Type B pancreatic cell (in vitro differentiated cells): ENCODE results near the gene TMCO5A. TPM values are rescaled to one million over a fixed set of nuclear protein-coding genes. Genes with fewer than 3 reads are reported as not detected.
"Not testable (repeated sequence)": the region's sequence is repeated elsewhere in the genome, so short reads cannot be mapped to it uniquely, and the experiment has no call there.

Experiments used
- DNase-seq: peaks from one replicate; pipeline ENCODE4 v3.0.0; 2021; ENCODE audit warnings: mixed read lengths; ENCODE audit not compliant: unreplicated experiment; ENCODE audit errors: extremely low spot score
- H3K27ac Mint-ChIP-seq: 2 replicates; pipeline ENCODE4 v1.8.0; 2021; ENCODE audit warnings: mild to moderate bottlenecking, mixed read lengths
- H3K27me3 Mint-ChIP-seq: 2 replicates; pipeline ENCODE4 v1.8.0; 2021; ENCODE audit warnings: mixed read lengths
- H3K36me3 Mint-ChIP-seq: 2 replicates; pipeline ENCODE4 v1.8.0; 2021; ENCODE audit warnings: mixed read lengths
- H3K4me1 Mint-ChIP-seq: one replicate; pipeline ENCODE4 v1.8.0; 2021; ENCODE audit warnings: mixed read lengths; ENCODE audit not compliant: unreplicated experiment
- H3K4me3 Mint-ChIP-seq: 2 replicates; pipeline ENCODE4 v1.8.0; 2021; ENCODE audit warnings: mild to moderate bottlenecking, mixed read lengths
- H3K9me3 Mint-ChIP-seq: 2 replicates; pipeline ENCODE4 v1.8.0; 2021; ENCODE audit warnings: mixed read lengths
- total RNA-seq: library from RNA; stranded (reverse); gene quantifications from 2 replicates; pipeline ENCODE4 v1.2.1, GENCODE V29; 2021; ENCODE audit warnings: low replicate concordance
- TF ChIP-seq, protein P1 (sequence below): fragments of 200-600 bp; sonication (generic); conservative IDR thresholded peaks from 2 replicates; pipeline ENCODE4 v1.5.0; 2021; ENCODE audit warnings: antibody characterized with exemption, mild to moderate bottlenecking

Gene TMCO5A
- total RNA-seq, 1 donor from 2014 or later: not detected

DNA sequence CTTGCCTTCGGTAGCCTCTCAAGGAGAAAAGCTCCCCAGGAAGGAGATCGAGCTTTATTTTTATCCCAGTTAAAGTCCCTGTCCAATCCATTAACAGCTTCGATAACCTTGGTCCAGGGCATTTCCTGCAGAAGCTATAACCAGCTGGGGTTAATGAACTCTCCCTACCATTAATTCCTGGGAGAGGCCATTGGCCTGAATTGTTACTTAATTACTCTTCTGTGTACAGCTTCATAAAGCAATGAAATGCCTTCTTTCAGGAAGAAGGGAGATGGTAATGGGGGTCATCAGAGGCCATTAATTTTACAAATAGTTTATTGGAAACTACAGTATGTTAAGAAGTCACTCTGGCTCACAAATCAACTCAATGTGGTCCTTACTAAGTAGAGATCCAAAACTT, 1.9 kb upstream of the TMCO5A start:
- TF ChIP-seq, protein P1, sequence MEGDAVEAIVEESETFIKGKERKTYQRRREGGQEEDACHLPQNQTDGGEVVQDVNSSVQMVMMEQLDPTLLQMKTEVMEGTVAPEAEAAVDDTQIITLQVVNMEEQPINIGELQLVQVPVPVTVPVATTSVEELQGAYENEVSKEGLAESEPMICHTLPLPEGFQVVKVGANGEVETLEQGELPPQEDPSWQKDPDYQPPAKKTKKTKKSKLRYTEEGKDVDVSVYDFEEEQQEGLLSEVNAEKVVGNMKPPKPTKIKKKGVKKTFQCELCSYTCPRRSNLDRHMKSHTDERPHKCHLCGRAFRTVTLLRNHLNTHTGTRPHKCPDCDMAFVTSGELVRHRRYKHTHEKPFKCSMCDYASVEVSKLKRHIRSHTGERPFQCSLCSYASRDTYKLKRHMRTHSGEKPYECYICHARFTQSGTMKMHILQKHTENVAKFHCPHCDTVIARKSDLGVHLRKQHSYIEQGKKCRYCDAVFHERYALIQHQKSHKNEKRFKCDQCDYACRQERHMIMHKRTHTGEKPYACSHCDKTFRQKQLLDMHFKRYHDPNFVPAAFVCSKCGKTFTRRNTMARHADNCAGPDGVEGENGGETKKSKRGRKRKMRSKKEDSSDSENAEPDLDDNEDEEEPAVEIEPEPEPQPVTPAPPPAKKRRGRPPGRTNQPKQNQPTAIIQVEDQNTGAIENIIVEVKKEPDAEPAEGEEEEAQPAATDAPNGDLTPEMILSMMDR: no peak
- Mint-ChIP-seq H3K36me3 (no peaks in the 10 kb centered on the region), H3K4me3 (no peak overlapping the region), H3K9me3 (no peaks in the 10 kb centered on the region), H3K4me1 (peaks cover 17% of the 10 kb centered on the region), H3K27ac (no peak overlapping the region), H3K27me3 (no peaks in the 10 kb centered on the region)
- DNase-seq: no peak

DNA sequence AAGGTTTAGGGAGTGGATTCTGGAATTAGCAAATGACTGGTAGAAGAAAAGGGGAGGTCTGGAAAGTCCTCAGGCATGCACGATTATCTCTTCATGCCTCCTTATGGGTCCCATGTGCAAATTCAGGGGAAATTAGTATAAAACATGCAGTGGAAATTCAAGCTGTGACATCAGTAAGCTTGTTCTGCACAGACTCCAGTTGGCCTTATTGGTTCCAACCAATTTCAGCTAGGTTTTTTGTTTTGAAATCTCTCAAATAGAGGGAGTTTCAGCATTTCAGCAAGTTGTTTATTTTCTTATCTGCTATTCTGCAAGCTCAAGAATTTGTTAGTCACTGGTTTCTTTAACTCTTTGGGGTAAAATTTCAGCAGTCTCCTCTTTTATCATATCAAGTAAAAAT, 774 bp upstream of the TMCO5A start:
- Mint-ChIP-seq H3K36me3 (no peaks in the 10 kb centered on the region), H3K9me3 (no peaks in the 10 kb centered on the region), H3K4me3 (no peak overlapping the region), H3K4me1 (peaks cover 11% of the 10 kb centered on the region), H3K27ac (no peak overlapping the region), H3K27me3 (no peaks in the 10 kb centered on the region)
- no peak for DNase-seq
- TF ChIP-seq, protein P1: no peak

DNA sequence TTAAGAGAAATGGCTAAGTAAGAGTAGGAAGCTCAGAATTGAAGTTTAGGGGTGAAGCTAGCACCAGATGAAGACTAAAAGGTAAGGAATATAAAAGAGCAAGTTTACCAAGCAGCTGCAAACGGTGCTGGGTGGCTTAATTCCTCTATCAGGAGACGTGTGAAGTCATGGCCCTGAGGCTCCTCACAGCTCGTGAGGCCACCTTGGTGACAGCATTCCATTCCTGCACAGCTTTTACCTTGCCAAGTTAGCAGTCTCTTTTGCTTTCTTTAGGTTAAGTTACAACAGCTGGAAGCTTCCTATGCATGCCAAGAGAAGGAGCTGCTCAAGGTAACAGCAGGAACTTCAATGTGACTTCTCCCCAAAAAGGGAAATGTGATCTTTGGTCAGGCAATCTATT, 6.4 kb downstream of the TMCO5A start:
- Mint-ChIP-seq H3K27me3 (peaks cover 14% of the 10 kb centered on the region), H3K9me3 (no peaks in the 10 kb centered on the region), H3K4me1 (peaks cover 5% of the 10 kb centered on the region), H3K4me3 (no peak overlapping the region), H3K36me3 (no peaks in the 10 kb centered on the region), H3K27ac (no peak overlapping the region)
- no peak for DNase-seq
- TF ChIP-seq, protein P1: no peak

DNA sequence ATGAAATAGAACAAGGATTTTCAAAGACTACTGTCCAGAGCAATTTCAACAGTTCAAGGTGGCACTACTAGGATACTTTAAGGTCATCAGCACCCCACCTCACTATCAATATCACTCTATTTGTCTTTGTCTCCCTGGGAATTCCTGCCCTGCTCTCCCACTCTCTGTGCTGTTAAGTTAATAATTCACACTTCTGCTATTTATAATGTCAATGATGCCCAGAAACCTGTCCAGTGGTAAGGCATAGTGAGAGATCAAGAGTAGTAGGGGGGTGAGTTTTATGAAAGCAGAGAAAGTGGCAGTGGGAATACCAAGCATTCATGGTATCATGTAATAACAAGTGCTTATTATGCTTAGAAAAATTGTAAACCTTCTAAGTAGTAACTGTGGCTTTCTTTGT, 7.3 kb downstream of the TMCO5A start:
- TF ChIP-seq, protein P1: no peak
- no peaks in the 10 kb centered on the region for H3K9me3 Mint-ChIP-seq
- H3K27ac Mint-ChIP-seq: no peak overlapping the region
- no peak for DNase-seq
- H3K4me1 Mint-ChIP-seq: peaks cover 5% of the 10 kb centered on the region
- H3K27me3 Mint-ChIP-seq: peaks cover 14% of the 10 kb centered on the region
- no peaks in the 10 kb centered on the region for H3K36me3 Mint-ChIP-seq
- H3K4me3 Mint-ChIP-seq: no peak overlapping the region

DNA sequence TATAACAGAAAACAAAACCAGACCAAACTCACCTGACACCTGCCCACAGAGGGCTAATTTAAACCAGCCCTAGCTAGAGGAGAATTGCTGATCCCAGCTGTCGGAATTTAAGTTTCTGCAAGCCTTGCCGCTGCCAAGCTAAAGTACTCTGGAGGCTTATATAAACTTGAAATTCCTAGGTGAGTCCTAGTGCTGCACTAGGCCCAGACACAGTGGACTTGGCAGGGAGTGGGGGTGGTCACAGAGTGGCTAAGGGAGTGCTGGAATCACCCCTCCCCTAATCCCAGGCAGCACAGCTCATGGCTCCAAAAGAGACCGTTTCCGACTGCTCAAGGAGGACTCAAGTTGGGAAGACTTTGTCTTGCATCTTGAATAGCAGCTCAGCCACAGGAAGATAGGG, 17.6 kb downstream of the TMCO5A start:
- Mint-ChIP-seq H3K36me3 (no peaks in the 10 kb centered on the region), H3K27ac (no peak overlapping the region), H3K9me3 (no peaks in the 10 kb centered on the region), H3K27me3 (peaks cover 14% of the 10 kb centered on the region), H3K4me3 (no peak overlapping the region), H3K4me1 (no peaks in the 10 kb centered on the region)
- DNase-seq: no peak
- TF ChIP-seq, protein P1: no peak

DNA sequence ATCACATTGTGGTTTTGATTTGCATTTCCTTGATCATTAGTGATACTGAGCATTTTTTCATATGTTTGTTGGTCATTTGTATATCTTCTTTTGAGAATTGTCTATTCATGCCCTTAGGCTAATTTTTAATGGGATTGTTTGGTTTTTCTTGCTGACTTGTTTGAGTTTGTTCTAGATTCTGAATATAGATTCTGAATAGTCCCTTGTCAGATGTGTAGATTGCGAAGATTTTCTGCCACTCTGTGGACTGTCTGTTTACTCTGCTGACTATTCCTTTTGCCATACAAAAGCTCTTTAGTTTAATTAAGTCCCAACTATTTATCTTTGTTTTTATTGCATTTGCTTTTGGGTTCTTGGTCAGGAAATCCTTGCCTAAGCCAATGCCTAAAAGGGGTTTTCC, 26.3 kb downstream of the TMCO5A start:
- not testable (repeated sequence) for H3K36me3 Mint-ChIP-seq

More for the DNA sequence above, 26.3 kb downstream of the TMCO5A start:
- not testable (repeated sequence) for H3K4me1 Mint-ChIP-seq, H3K4me3 Mint-ChIP-seq, DNase-seq, H3K27me3 Mint-ChIP-seq, H3K27ac Mint-ChIP-seq, H3K9me3 Mint-ChIP-seq
